ENCODE measurements around the gene PRKD2.
A peak's percentile ranks its signal among the peaks of the same experiment; 100 is the strongest.

The PRKD2 gene

GRCh38 chr19:46697204-46697960, 19.5 kb downstream of the PRKD2 start (continued):
- peak; percentile 47; the same call in 1 of the 2 replicates for TF ChIP-seq REST (tag by site-specific recombination; IDR thresholded peaks at IDR 0.05)
- TF ChIP-seq TRIM28 (IDR thresholded peaks at IDR 0.05; ENCODE audit: borderline replicate concordance, low read length), result no peak
- TF ChIP-seq ZNF211 (tag by site-specific recombination; IDR thresholded peaks at IDR 0.05; ENCODE audit: low read depth), result no peak
- no peak for TF ChIP-seq ZNF214 (tag by site-specific recombination; IDR thresholded peaks at IDR 0.05; ENCODE audit: borderline replicate concordance)
- no peak for TF ChIP-seq ZNF626 (tag by site-specific recombination; IDR thresholded peaks at IDR 0.05)
- TF ChIP-seq ZNF488 (tag by site-specific recombination; IDR thresholded peaks at IDR 0.05), result no peak
- no peak for TF ChIP-seq ZBTB26 (tag by site-specific recombination; optimal IDR thresholded peaks at IDR 0.05)
- TF ChIP-seq ZNF623 (tag by site-specific recombination; IDR thresholded peaks at IDR 0.05), result no peak
- no peak for TF ChIP-seq ZNF350 (tag by site-specific recombination; IDR thresholded peaks at IDR 0.05)
- TF ChIP-seq OSR2 (tag by site-specific recombination; IDR thresholded peaks at IDR 0.05), result no peak
- TF ChIP-seq ZIC2 (tag by site-specific recombination; IDR thresholded peaks at IDR 0.05), result peak; percentile 76
- TF ChIP-seq PRDM10 (tag by site-specific recombination; IDR thresholded peaks at IDR 0.05), result peak; percentile 82
- no peak for TF ChIP-seq ZNF37A (tag by site-specific recombination; IDR thresholded peaks at IDR 0.05)
- TF ChIP-seq AEBP2 (tag by site-specific recombination; IDR thresholded peaks at IDR 0.05; ENCODE audit: borderline replicate concordance), result no peak
- TF ChIP-seq ZNF184 (tag by site-specific recombination; IDR thresholded peaks at IDR 0.05), result no peak
- TF ChIP-seq ZNF596 (tag by site-specific recombination; IDR thresholded peaks at IDR 0.05), result no peak
- TF ChIP-seq HOXA7 (CRISPR knock-in tag; IDR thresholded peaks at IDR 0.05; ENCODE audit: borderline replicate concordance), result no peak
- TF ChIP-seq ZNF292 (tag by site-specific recombination; IDR thresholded peaks at IDR 0.05; ENCODE audit: borderline replicate concordance, low read depth), result no peak
- no peak for TF ChIP-seq ZNF239 (tag by site-specific recombination; IDR thresholded peaks at IDR 0.05)
- TF ChIP-seq SCRT2 (tag by site-specific recombination; IDR thresholded peaks at IDR 0.05), result no peak; the same call in 1 of the 2 replicates
- no peak for TF ChIP-seq ZNF701 (tag by site-specific recombination; IDR thresholded peaks at IDR 0.05)
- TF ChIP-seq ZNF248 (tag by site-specific recombination; IDR thresholded peaks at IDR 0.05), result no peak
- no peak for TF ChIP-seq MYNN (tag by site-specific recombination; IDR thresholded peaks at IDR 0.05; ENCODE audit: borderline replicate concordance)
- peak; percentile 84; the same call in 1 of the 2 replicates for TF ChIP-seq KLF8 (tag by site-specific recombination; IDR thresholded peaks at IDR 0.05)
- TF ChIP-seq ZNF514 (tag by site-specific recombination; IDR thresholded peaks at IDR 0.05), result no peak
- TF ChIP-seq GFI1B (tag by site-specific recombination; IDR thresholded peaks at IDR 0.05), result no peak
- no peak for TF ChIP-seq ZNF830 (tag by site-specific recombination; IDR thresholded peaks at IDR 0.05; ENCODE audit: low read depth)
- no peak for TF ChIP-seq SALL2 (tag by site-specific recombination; IDR thresholded peaks at IDR 0.05; ENCODE audit: borderline replicate concordance)
- no peak for TF ChIP-seq ZNF2 (tag by site-specific recombination; IDR thresholded peaks at IDR 0.05)
